RWPE2 (cell line): ENCODE data around the gene CYP1A2.

Experiments used
- ATAC-seq: fragments of 200-7000 bp; cut with Tn5 transposase; 3 replicates; pipeline ENCODE4 v1.9.1; 2021; ENCODE audit warnings: low read depth
- DNase-seq: peaks from one replicate; pipeline ENCODE4 v3.0.0-alpha.2; 2020; ENCODE audit warnings: low spot score
- H3K27ac ChIP-seq: fragments of 450-650 bp; 2 replicates; pipeline ENCODE4 v1.5.1; 2017; ENCODE audit warnings: mild to moderate bottlenecking; ENCODE audit not compliant: poor library complexity, severe bottlenecking
- H3K27me3 ChIP-seq: fragments of 250-450 bp; sonication (Bioruptor Pico); 2 replicates; pipeline ENCODE4 v1.5.1; 2021; ENCODE audit warnings: mild to moderate bottlenecking, moderate library complexity; ENCODE audit not compliant: insufficient read depth, poor library complexity, severe bottlenecking
- H3K36me3 ChIP-seq: fragments of 250-450 bp; sonication (Bioruptor Pico); 2 replicates; pipeline ENCODE4 v1.5.1; 2020; ENCODE audit warnings: low read depth, mild to moderate bottlenecking, moderate library complexity
- H3K4me1 ChIP-seq: fragments of 250-450 bp; sonication (Bioruptor Pico); 2 replicates; pipeline ENCODE4 v1.5.1; 2021; ENCODE audit warnings: mild to moderate bottlenecking, moderate library complexity; ENCODE audit not compliant: insufficient read depth, poor library complexity, severe bottlenecking
- H3K4me3 ChIP-seq: fragments of 250-450 bp; sonication (Bioruptor Pico); 2 replicates; pipeline ENCODE4 v1.5.1; 2021; ENCODE audit warnings: mild to moderate bottlenecking, moderate library complexity; ENCODE audit not compliant: severe bottlenecking
- H3K9me3 ChIP-seq: fragments of 250-450 bp; sonication (Bioruptor Pico); 2 replicates; pipeline ENCODE4 v1.5.1; 2021; ENCODE audit warnings: mild to moderate bottlenecking, moderate library complexity; ENCODE audit not compliant: severe bottlenecking
- CTCF ChIP-seq: fragments of 450-650 bp; IDR thresholded peaks from one replicate; pipeline ENCODE4 v1.5.1; 2017; ENCODE audit warnings: mild to moderate bottlenecking, moderate library complexity; ENCODE audit not compliant: poor library complexity, severe bottlenecking

The CYP1A2 gene

GRCh38 chr15:74770211-74770903, 21.7 kb downstream of the CYP1A2 start:
- Histone ChIP-seq H3K27me3 (no peaks in the 10 kb centered on the region), H3K9me3 (no peaks in the 10 kb centered on the region), H3K4me1 (no peaks in the 10 kb centered on the region), H3K27ac (no peak overlapping the region), H3K4me3 (no peak overlapping the region), H3K36me3 (no peaks in the 10 kb centered on the region)
- no peak for ATAC-seq
- no peak for TF ChIP-seq CTCF
- DNase-seq, result no peak

GRCh38 chr15:74773329-74773728, 24.7 kb downstream of the CYP1A2 start:
- DNase-seq (no peak), ATAC-seq (no peak)
- Histone ChIP-seq H3K4me1 (no peaks in the 10 kb centered on the region), H3K27ac (no peak overlapping the region), H3K27me3 (no peaks in the 10 kb centered on the region), H3K36me3 (no peaks in the 10 kb centered on the region), H3K4me3 (no peak overlapping the region), H3K9me3 (no peaks in the 10 kb centered on the region)
- TF ChIP-seq CTCF, result no peak

GRCh38 chr15:74773731-74774252, 25.1 kb downstream of the CYP1A2 start:
- H3K27me3 ChIP-seq, result no peaks in the 10 kb centered on the region
- H3K4me3 ChIP-seq, result no peak overlapping the region
- no peak for TF ChIP-seq CTCF
- no peaks in the 10 kb centered on the region for H3K4me1 ChIP-seq
- no peaks in the 10 kb centered on the region for H3K36me3 ChIP-seq
- H3K27ac ChIP-seq, result no peak overlapping the region
- ATAC-seq (no peak; the same call in 2 of the 3 replicates), DNase-seq (no peak)
- no peaks in the 10 kb centered on the region for H3K9me3 ChIP-seq

- DNase-seq (no peak), ATAC-seq (no peak)
- no peaks in the 10 kb centered on the region for H3K27me3 ChIP-seq
- TF ChIP-seq CTCF, result no peak
- H3K4me1 ChIP-seq, result no peaks in the 10 kb centered on the region
- no peaks in the 10 kb centered on the region for H3K36me3 ChIP-seq
- no peaks in the 10 kb centered on the region for H3K9me3 ChIP-seq
- no peak overlapping the region for H3K27ac ChIP-seq
- no peak overlapping the region for H3K4me3 ChIP-seq
These were observed 26.5 kb downstream of the CYP1A2 start for GRCh38 chr15:74775132-74775562.

- Histone ChIP-seq H3K4me3 (no peak overlapping the region), H3K27ac (no peak overlapping the region), H3K4me1 (peaks cover 1% of the 10 kb centered on the region), H3K27me3 (no peaks in the 10 kb centered on the region), H3K36me3 (no peaks in the 10 kb centered on the region), H3K9me3 (no peaks in the 10 kb centered on the region)
- DNase-seq (no peak), ATAC-seq (no peak)
- no peak for TF ChIP-seq CTCF
These were observed 27.2 kb downstream of the CYP1A2 start for GRCh38 chr15:74775894-74776293.
